WTC11 (cell line): ENCODE measurements around the gene SLC6A20. TPM values are rescaled to one million over a fixed set of nuclear protein-coding genes. Genes with fewer than 3 reads are reported as not detected.

ENCODE experiments used
- ATAC-seq: fragments of 200-7000 bp; cut with Tn5 transposase; 2 replicates; pipeline ENCODE4 v1.10.0; 2021; ENCODE audit warnings: mild to moderate bottlenecking, moderate library complexity
- CTCF ChIA-PET: fragments of 300-600 bp; sonication (Branson Sonifier 250); formaldehyde crosslinking; loops from one replicate; lab custom pipeline; 2021; ENCODE audit warnings: antibody characterized with exemption; lab: Charles Lee
- POLR2A ChIA-PET: fragments of 350-600 bp; sonication (Branson Sonifier 250); formaldehyde crosslinking; loops from one replicate; lab custom pipeline; 2021; ENCODE audit warnings: antibody characterized with exemption; lab: Charles Lee
- DNase-seq: peaks from one replicate; pipeline ENCODE4 v3.0.0; 2021; ENCODE audit warnings: low spot score
- H3K27ac Mint-ChIP-seq: 2 replicates; pipeline ENCODE4 v1.8.0; 2021; ENCODE audit warnings: mixed read lengths
- H3K27me3 Mint-ChIP-seq: 2 replicates; pipeline ENCODE4 v1.8.0; 2021; ENCODE audit warnings: low read depth, mild to moderate bottlenecking, moderate library complexity, mixed read lengths
- H3K36me3 Mint-ChIP-seq: 2 replicates; pipeline ENCODE4 v1.8.0; 2021; ENCODE audit warnings: mixed read lengths
- H3K4me1 Mint-ChIP-seq: 2 replicates; pipeline ENCODE4 v1.8.0; 2022; ENCODE audit warnings: mixed read lengths
- H3K4me3 Mint-ChIP-seq: 2 replicates; pipeline ENCODE4 v1.8.0; 2021; ENCODE audit warnings: mild to moderate bottlenecking, moderate library complexity, mixed read lengths
- H3K9me3 Mint-ChIP-seq: 2 replicates; pipeline ENCODE4 v1.8.0; 2021; ENCODE audit warnings: mixed read lengths
- ATF1 ChIP-seq: sonication (generic); formaldehyde crosslinking; IDR thresholded peaks from 2 replicates; pipeline ENCODE4 v1.8.1; 2023; ENCODE audit warnings: mild to moderate bottlenecking, moderate library complexity, missing genetic modification reagents
- CREB1 ChIP-seq: sonication (generic); formaldehyde crosslinking; IDR thresholded peaks from 2 replicates; pipeline ENCODE4 v1.8.0; 2023; ENCODE audit warnings: mild to moderate bottlenecking, missing genetic modification reagents
- CREM ChIP-seq: sonication (generic); formaldehyde crosslinking; IDR thresholded peaks from 2 replicates; pipeline ENCODE4 v1.8.1; 2022; ENCODE audit warnings: mild to moderate bottlenecking, missing genetic modification reagents, moderate library complexity
- ETV6 ChIP-seq: sonication (generic); formaldehyde crosslinking; IDR thresholded peaks from 2 replicates; pipeline ENCODE4 v1.8.1; 2022; ENCODE audit warnings: mild to moderate bottlenecking, missing genetic modification reagents
- FOXJ3 ChIP-seq: sonication (generic); formaldehyde crosslinking; IDR thresholded peaks from 2 replicates; pipeline ENCODE4 v1.9.0; 2021; ENCODE audit warnings: missing genetic modification reagents, mild to moderate bottlenecking, borderline replicate concordance
- FOXK1 ChIP-seq: sonication (generic); formaldehyde crosslinking; IDR thresholded peaks from 2 replicates; pipeline ENCODE4 v1.8.0; 2022; ENCODE audit warnings: mild to moderate bottlenecking, moderate library complexity, missing genetic modification reagents
- MXD4 ChIP-seq: fragments of 250-450 bp; sonication (Bioruptor Pico); IDR thresholded peaks from 2 replicates; pipeline ENCODE4 v1.8.0; 2021; ENCODE audit warnings: mild to moderate bottlenecking, moderate library complexity, borderline replicate concordance
- SOX15 ChIP-seq: fragments of 250-450 bp; sonication (Bioruptor Pico); IDR thresholded peaks from 2 replicates; pipeline ENCODE4 v1.9.0; 2021; ENCODE audit warnings: mild to moderate bottlenecking
- SP1 ChIP-seq: sonication (generic); formaldehyde crosslinking; conservative IDR thresholded peaks from 2 replicates; pipeline ENCODE4 v1.8.1; 2022; ENCODE audit warnings: missing genetic modification reagents
- TEAD1 ChIP-seq: sonication (generic); formaldehyde crosslinking; IDR thresholded peaks from 2 replicates; pipeline ENCODE4 v1.8.0; 2022; ENCODE audit warnings: mild to moderate bottlenecking, missing genetic modification reagents
- TEAD4 ChIP-seq: sonication (generic); formaldehyde crosslinking; IDR thresholded peaks from 2 replicates; pipeline ENCODE4 v1.8.0; 2022; ENCODE audit warnings: mild to moderate bottlenecking, missing genetic modification reagents
- ZNF219 ChIP-seq: sonication (generic); formaldehyde crosslinking; IDR thresholded peaks from 2 replicates; pipeline ENCODE4 v1.8.0; 2023; ENCODE audit warnings: missing genetic modification reagents, mild to moderate bottlenecking, borderline replicate concordance
- ZNF317 ChIP-seq: sonication (generic); formaldehyde crosslinking; IDR thresholded peaks from 2 replicates; pipeline ENCODE4 v1.8.1; 2023; ENCODE audit warnings: low read depth, mild to moderate bottlenecking, moderate library complexity, missing genetic modification reagents, borderline replicate concordance
- ZNF671 ChIP-seq: fragments of 250-450 bp; sonication (Bioruptor Pico); IDR thresholded peaks from 2 replicates; pipeline ENCODE4 v1.8.0; 2021; ENCODE audit warnings: mild to moderate bottlenecking
- total RNA-seq: library from RNA; stranded (reverse); gene quantifications from 3 replicates; pipeline ENCODE4 v1.2.3, GENCODE V29; 2021
- TF ChIP-seq, protein P1 (sequence below): sonication (generic); formaldehyde crosslinking; IDR thresholded peaks from 2 replicates; pipeline ENCODE4 v1.8.1; 2023; ENCODE audit warnings: mild to moderate bottlenecking, missing genetic modification reagents, borderline replicate concordance
- TF ChIP-seq, protein P2 (sequence below): sonication (generic); formaldehyde crosslinking; conservative IDR thresholded peaks from 2 replicates; pipeline ENCODE4 v1.8.1; 2022; ENCODE audit warnings: mild to moderate bottlenecking, missing genetic modification reagents
- TF ChIP-seq, protein P3 (sequence below): sonication (generic); formaldehyde crosslinking; IDR thresholded peaks from 2 replicates; pipeline ENCODE4 v1.8.1; 2023; ENCODE audit warnings: mild to moderate bottlenecking, moderate library complexity, missing genetic modification reagents
- TF ChIP-seq, protein P4 (sequence below): fragments of 250-450 bp; sonication (Bioruptor Pico); IDR thresholded peaks from 2 replicates; pipeline ENCODE4 v1.8.0; 2021; ENCODE audit warnings: mild to moderate bottlenecking
- TF ChIP-seq, protein P5 (sequence below): sonication (generic); formaldehyde crosslinking; IDR thresholded peaks from 2 replicates; pipeline ENCODE4 v1.8.1; 2022; ENCODE audit warnings: low read depth, mild to moderate bottlenecking, moderate library complexity, missing genetic modification reagents, borderline replicate concordance

Gene SLC6A20
- total RNA-seq, 1 experiment from 2014 or later: 0.26 TPM

DNA sequence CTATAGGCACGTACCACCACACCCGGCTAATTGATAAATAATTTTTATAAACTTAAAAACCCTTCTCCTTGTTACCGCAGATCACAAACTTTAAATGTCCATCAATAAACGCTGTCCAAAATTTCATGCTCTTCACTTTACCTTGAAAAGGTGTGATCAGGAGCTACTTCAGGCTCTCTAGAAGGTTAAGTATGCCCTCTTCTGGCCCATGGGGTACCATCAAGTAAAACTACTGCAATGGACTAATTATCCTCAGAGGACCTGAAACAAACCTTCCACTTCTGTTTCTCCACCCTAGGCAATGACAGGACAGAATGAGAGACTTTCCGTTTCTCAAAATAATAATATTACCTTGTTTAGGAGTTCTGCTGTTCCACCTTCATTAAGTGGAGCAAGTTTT, 36.4 kb upstream of the SLC6A20 start (continued):
- TF ChIP-seq, protein P1, sequence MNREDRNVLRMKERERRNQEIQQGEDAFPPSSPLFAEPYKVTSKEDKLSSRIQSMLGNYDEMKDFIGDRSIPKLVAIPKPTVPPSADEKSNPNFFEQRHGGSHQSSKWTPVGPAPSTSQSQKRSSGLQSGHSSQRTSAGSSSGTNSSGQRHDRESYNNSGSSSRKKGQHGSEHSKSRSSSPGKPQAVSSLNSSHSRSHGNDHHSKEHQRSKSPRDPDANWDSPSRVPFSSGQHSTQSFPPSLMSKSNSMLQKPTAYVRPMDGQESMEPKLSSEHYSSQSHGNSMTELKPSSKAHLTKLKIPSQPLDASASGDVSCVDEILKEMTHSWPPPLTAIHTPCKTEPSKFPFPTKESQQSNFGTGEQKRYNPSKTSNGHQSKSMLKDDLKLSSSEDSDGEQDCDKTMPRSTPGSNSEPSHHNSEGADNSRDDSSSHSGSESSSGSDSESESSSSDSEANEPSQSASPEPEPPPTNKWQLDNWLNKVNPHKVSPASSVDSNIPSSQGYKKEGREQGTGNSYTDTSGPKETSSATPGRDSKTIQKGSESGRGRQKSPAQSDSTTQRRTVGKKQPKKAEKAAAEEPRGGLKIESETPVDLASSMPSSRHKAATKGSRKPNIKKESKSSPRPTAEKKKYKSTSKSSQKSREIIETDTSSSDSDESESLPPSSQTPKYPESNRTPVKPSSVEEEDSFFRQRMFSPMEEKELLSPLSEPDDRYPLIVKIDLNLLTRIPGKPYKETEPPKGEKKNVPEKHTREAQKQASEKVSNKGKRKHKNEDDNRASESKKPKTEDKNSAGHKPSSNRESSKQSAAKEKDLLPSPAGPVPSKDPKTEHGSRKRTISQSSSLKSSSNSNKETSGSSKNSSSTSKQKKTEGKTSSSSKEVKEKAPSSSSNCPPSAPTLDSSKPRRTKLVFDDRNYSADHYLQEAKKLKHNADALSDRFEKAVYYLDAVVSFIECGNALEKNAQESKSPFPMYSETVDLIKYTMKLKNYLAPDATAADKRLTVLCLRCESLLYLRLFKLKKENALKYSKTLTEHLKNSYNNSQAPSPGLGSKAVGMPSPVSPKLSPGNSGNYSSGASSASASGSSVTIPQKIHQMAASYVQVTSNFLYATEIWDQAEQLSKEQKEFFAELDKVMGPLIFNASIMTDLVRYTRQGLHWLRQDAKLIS (CRISPR knock-in tag): no peak
- TF ChIP-seq FOXK1 (CRISPR knock-in tag) (no peak), FOXJ3 (no peak), ZNF671 (no peak), ZNF317 (CRISPR knock-in tag) (no peak)
- TF ChIP-seq, protein P2, sequence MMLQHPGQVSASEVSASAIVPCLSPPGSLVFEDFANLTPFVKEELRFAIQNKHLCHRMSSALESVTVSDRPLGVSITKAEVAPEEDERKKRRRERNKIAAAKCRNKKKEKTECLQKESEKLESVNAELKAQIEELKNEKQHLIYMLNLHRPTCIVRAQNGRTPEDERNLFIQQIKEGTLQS: no peak
- TF ChIP-seq, all 79 proteins: peak for 0

DNA sequence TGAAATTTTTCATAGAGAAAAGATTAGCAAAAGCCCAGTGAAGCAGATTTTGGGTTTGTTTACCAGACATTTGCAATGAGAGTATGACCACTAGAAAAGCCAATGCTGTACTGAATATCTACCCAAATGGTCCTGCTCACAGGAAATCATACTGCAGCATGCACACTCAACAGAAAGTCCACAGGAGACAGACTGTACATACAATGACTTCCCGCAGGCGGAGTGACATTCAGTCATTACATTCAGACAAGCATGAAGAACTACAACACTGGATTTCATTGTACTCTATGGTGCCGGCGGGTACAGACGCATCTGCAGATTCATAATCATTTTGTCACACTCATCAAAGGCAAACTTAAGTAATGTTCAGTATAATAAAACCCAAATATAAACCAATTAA, 33.8 kb upstream of the SLC6A20 start:
- DNase-seq: no peak
- Mint-ChIP-seq H3K4me3 (no peak overlapping the region), H3K9me3 (no peaks in the 10 kb centered on the region), H3K27ac (no peak overlapping the region), H3K36me3 (peaks cover 2% of the 10 kb centered on the region; the same call in 1 of the 2 replicates), H3K4me1 (no peaks in the 10 kb centered on the region), H3K27me3 (no peaks in the 10 kb centered on the region)
- ChIA-PET CTCF (no interaction called here), POLR2A (no interaction called here)
- TF ChIP-seq SOX15 (CRISPR knock-in tag) (no peak), ZNF317 (CRISPR knock-in tag) (no peak), FOXJ3 (no peak), ETV6 (CRISPR knock-in tag) (no peak), CREB1 (CRISPR knock-in tag) (no peak), SP1 (CRISPR knock-in tag) (no peak), ZNF219 (CRISPR knock-in tag) (no peak)
- TF ChIP-seq, protein P3, sequence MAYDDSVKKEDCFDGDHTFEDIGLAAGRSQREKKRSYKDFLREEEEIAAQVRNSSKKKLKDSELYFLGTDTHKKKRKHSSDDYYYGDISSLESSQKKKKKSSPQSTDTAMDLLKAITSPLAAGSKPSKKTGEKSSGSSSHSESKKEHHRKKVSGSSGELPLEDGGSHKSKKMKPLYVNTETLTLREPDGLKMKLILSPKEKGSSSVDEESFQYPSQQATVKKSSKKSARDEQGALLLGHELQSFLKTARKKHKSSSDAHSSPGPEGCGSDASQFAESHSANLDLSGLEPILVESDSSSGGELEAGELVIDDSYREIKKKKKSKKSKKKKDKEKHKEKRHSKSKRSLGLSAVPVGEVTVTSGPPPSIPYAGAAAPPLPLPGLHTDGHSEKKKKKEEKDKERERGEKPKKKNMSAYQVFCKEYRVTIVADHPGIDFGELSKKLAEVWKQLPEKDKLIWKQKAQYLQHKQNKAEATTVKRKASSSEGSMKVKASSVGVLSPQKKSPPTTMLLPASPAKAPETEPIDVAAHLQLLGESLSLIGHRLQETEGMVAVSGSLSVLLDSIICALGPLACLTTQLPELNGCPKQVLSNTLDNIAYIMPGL (CRISPR knock-in tag): no peak
- TF ChIP-seq, protein P2: no peak
- no peak for ATAC-seq

DNA sequence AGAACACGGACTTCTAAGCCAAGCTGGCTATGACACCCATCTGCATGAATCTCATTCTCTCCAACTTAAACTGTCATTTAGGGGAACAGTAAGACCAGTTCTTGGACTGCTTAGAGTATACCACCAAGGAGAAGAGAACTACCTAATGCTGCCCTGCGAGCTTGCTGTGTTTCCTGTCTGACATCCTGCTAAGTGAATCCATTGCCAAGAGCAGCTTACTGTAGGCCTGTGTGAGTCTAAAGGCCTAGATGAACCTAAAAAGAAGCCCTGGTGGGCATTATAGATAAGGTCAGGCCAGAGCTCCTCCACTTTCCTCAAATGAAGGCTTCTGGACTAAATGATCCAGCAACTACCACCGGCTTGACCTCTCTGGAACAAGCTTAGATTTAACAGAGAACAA, 30.6 kb upstream of the SLC6A20 start:
- no peaks in the 10 kb centered on the region for H3K9me3 Mint-ChIP-seq
- H3K4me1 Mint-ChIP-seq: no peaks in the 10 kb centered on the region
- DNase-seq (no peak), ATAC-seq (no peak)
- H3K4me3 Mint-ChIP-seq: no peak overlapping the region
- H3K27ac Mint-ChIP-seq: no peak overlapping the region
- H3K36me3 Mint-ChIP-seq: peaks cover 2% of the 10 kb centered on the region; the same call in 1 of the 2 replicates
- CTCF ChIA-PET: interaction anchor here (0.6 to 1.3 kb wide), 4 partner anchors 30 to 112 kb away, joined by 3 to 5 read pairs (median 3); no protein-coding TSS in a partner anchor
- H3K27me3 Mint-ChIP-seq: no peaks in the 10 kb centered on the region
- POLR2A ChIA-PET: no interaction called here
- no peak for TF ChIP-seq TEAD4 (CRISPR knock-in tag)
- no peak for TF ChIP-seq CREM (CRISPR knock-in tag)
- TF ChIP-seq TEAD1 (CRISPR knock-in tag): no peak
- TF ChIP-seq MXD4: no peak
- no peak for TF ChIP-seq ATF1
- TF ChIP-seq, protein P4, sequence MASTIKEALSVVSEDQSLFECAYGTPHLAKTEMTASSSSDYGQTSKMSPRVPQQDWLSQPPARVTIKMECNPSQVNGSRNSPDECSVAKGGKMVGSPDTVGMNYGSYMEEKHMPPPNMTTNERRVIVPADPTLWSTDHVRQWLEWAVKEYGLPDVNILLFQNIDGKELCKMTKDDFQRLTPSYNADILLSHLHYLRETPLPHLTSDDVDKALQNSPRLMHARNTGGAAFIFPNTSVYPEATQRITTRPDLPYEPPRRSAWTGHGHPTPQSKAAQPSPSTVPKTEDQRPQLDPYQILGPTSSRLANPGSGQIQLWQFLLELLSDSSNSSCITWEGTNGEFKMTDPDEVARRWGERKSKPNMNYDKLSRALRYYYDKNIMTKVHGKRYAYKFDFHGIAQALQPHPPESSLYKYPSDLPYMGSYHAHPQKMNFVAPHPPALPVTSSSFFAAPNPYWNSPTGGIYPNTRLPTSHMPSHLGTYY (CRISPR knock-in tag): no peak
- TF ChIP-seq, protein P5, sequence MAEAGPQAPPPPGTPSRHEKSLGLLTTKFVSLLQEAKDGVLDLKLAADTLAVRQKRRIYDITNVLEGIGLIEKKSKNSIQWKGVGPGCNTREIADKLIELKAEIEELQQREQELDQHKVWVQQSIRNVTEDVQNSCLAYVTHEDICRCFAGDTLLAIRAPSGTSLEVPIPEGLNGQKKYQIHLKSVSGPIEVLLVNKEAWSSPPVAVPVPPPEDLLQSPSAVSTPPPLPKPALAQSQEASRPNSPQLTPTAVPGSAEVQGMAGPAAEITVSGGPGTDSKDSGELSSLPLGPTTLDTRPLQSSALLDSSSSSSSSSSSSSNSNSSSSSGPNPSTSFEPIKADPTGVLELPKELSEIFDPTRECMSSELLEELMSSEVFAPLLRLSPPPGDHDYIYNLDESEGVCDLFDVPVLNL: no peak
